ENCODE data around the gene CYTIP. TPM values are rescaled to one million over a fixed set of nuclear protein-coding genes. Genes with fewer than 3 reads are reported as not detected.
"Not testable (repeated sequence)": the region's sequence is repeated elsewhere in the genome, so short reads cannot be mapped to it uniquely, and the experiment has no call there.

The CYTIP gene
- total RNA-seq, 1 experiment from 2014 or later: 97.7 TPM

GRCh38 chr2:157402801-157403485 is 40.9 kb downstream of the CYTIP start:
- not testable (repeated sequence) for H3K9me2 ChIP-seq (replicated peaks; ENCODE audit: insufficient read depth, low read length); H3K4me1 ChIP-seq (ENCODE audit: low read length); H4K20me1 ChIP-seq (ENCODE audit: insufficient read depth, low read depth, low read length); H3K27me3 ChIP-seq (ENCODE audit: low read length); H3K4me2 ChIP-seq (ENCODE audit: low read depth, low read length, poor library complexity, severe bottlenecking); H3K79me2 ChIP-seq (ENCODE audit: low read length); H2AFZ ChIP-seq (ENCODE audit: low read length); DNase-seq; H3K9me3 ChIP-seq (ENCODE audit: low read length); H3K9ac ChIP-seq (ENCODE audit: low read length); H3K4me3 ChIP-seq (ENCODE audit: low read length); H3K27ac ChIP-seq (ENCODE audit: low read length); H3K36me3 ChIP-seq (ENCODE audit: insufficient read depth, low read length)

- Histone ChIP-seq H3K4me2 (ENCODE audit: low read depth, low read length, poor library complexity, severe bottlenecking) (no peak overlapping the region), H3K9me2 (replicated peaks; ENCODE audit: insufficient read depth, low read length) (no peaks in the 10 kb centered on the region), H4K20me1 (ENCODE audit: insufficient read depth, low read depth, low read length) (no peaks in the 10 kb centered on the region), H3K79me2 (ENCODE audit: low read length) (no peaks in the 10 kb centered on the region), H3K27ac (ENCODE audit: low read length) (no peak overlapping the region), H3K4me3 (ENCODE audit: low read length) (no peak overlapping the region), H3K36me3 (ENCODE audit: insufficient read depth, low read length) (no peaks in the 10 kb centered on the region), H3K9me3 (ENCODE audit: low read length) (no peaks in the 10 kb centered on the region), H3K9ac (ENCODE audit: low read length) (no peak overlapping the region), H3K27me3 (ENCODE audit: low read length) (no peaks in the 10 kb centered on the region), H3K4me1 (ENCODE audit: low read length) (no peaks in the 10 kb centered on the region), H2AFZ (ENCODE audit: low read length) (no peak overlapping the region)
- DNase-seq: no peak
Observed at GRCh38 chr2:157395811-157396210, 48.1 kb downstream of the CYTIP start.

- H3K9ac ChIP-seq (ENCODE audit: low read length): no peak overlapping the region
- H3K4me2 ChIP-seq (ENCODE audit: low read depth, low read length, poor library complexity, severe bottlenecking): no peak overlapping the region
- DNase-seq: no peak
- H3K27me3 ChIP-seq (ENCODE audit: low read length): no peaks in the 10 kb centered on the region
- H2AFZ ChIP-seq (ENCODE audit: low read length): no peak overlapping the region
- H3K36me3 ChIP-seq (ENCODE audit: insufficient read depth, low read length): no peaks in the 10 kb centered on the region
- no peaks in the 10 kb centered on the region for H3K4me1 ChIP-seq (ENCODE audit: low read length)
- no peaks in the 10 kb centered on the region for H4K20me1 ChIP-seq (ENCODE audit: insufficient read depth, low read depth, low read length)
- H3K4me3 ChIP-seq (ENCODE audit: low read length): no peak overlapping the region
- H3K9me3 ChIP-seq (ENCODE audit: low read length): no peaks in the 10 kb centered on the region
- H3K79me2 ChIP-seq (ENCODE audit: low read length): no peaks in the 10 kb centered on the region
- no peak overlapping the region for H3K27ac ChIP-seq (ENCODE audit: low read length)
- H3K9me2 ChIP-seq (replicated peaks; ENCODE audit: insufficient read depth, low read length): no peaks in the 10 kb centered on the region
Observed at GRCh38 chr2:157394928-157395327, 49.0 kb downstream of the CYTIP start.

DNA sequence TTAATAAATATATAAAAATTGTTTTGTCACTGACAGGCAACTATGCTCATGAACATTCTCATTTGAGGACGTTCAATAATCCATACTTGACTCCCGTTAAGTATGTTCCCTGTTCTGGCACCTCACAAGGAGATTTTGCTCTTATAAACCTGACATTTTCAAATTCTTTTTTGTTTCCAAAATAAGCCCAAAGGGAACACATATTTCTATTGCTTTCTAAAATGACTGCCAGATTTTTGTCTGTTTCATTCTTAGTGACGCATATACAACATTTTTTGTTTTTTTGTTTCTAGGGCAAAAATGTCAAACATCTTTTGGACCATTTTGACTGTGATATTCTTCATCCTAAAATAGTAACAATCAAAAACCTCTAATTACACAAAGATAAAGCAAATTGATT is 50.5 kb downstream of the CYTIP start:
- no peak overlapping the region for H2AFZ ChIP-seq (ENCODE audit: low read length)
- H3K79me2 ChIP-seq (ENCODE audit: low read length): no peaks in the 10 kb centered on the region
- no peak overlapping the region for H3K27ac ChIP-seq (ENCODE audit: low read length)
- H3K27me3 ChIP-seq (ENCODE audit: low read length): no peaks in the 10 kb centered on the region
- no peaks in the 10 kb centered on the region for H4K20me1 ChIP-seq (ENCODE audit: insufficient read depth, low read depth, low read length)
- no peaks in the 10 kb centered on the region for H3K9me3 ChIP-seq (ENCODE audit: low read length)
- H3K36me3 ChIP-seq (ENCODE audit: insufficient read depth, low read length): no peaks in the 10 kb centered on the region
- H3K4me3 ChIP-seq (ENCODE audit: low read length): no peak overlapping the region
- no peak for DNase-seq
- H3K4me1 ChIP-seq (ENCODE audit: low read length): no peaks in the 10 kb centered on the region
- no peak overlapping the region for H3K4me2 ChIP-seq (ENCODE audit: low read depth, low read length, poor library complexity, severe bottlenecking)
- no peak overlapping the region for H3K9ac ChIP-seq (ENCODE audit: low read length)
- H3K9me2 ChIP-seq (replicated peaks; ENCODE audit: insufficient read depth, low read length): no peaks in the 10 kb centered on the region

- H2AFZ ChIP-seq (ENCODE audit: low read length): no peak overlapping the region
- no peaks in the 10 kb centered on the region for H4K20me1 ChIP-seq (ENCODE audit: insufficient read depth, low read depth, low read length)
- H3K27me3 ChIP-seq (ENCODE audit: low read length): no peaks in the 10 kb centered on the region
- no peak for DNase-seq
- H3K4me2 ChIP-seq (ENCODE audit: low read depth, low read length, poor library complexity, severe bottlenecking): no peak overlapping the region
- no peak overlapping the region for H3K4me3 ChIP-seq (ENCODE audit: low read length)
- no peaks in the 10 kb centered on the region for H3K79me2 ChIP-seq (ENCODE audit: low read length)
- H3K27ac ChIP-seq (ENCODE audit: low read length): no peak overlapping the region
- H3K36me3 ChIP-seq (ENCODE audit: insufficient read depth, low read length): no peaks in the 10 kb centered on the region
- H3K4me1 ChIP-seq (ENCODE audit: low read length): no peaks in the 10 kb centered on the region
- no peak overlapping the region for H3K9ac ChIP-seq (ENCODE audit: low read length)
- no peaks in the 10 kb centered on the region for H3K9me2 ChIP-seq (replicated peaks; ENCODE audit: insufficient read depth, low read length)
- no peaks in the 10 kb centered on the region for H3K9me3 ChIP-seq (ENCODE audit: low read length)
Observed at GRCh38 chr2:157388827-157389226, 55.1 kb downstream of the CYTIP start.

- no peak for DNase-seq
- H2AFZ ChIP-seq (ENCODE audit: low read length): no peak overlapping the region
- H4K20me1 ChIP-seq (ENCODE audit: insufficient read depth, low read depth, low read length): no peaks in the 10 kb centered on the region
- H3K4me1 ChIP-seq (ENCODE audit: low read length): no peaks in the 10 kb centered on the region
- H3K79me2 ChIP-seq (ENCODE audit: low read length): no peaks in the 10 kb centered on the region
- no peak overlapping the region for H3K4me3 ChIP-seq (ENCODE audit: low read length)
- no peak overlapping the region for H3K27ac ChIP-seq (ENCODE audit: low read length)
- no peaks in the 10 kb centered on the region for H3K27me3 ChIP-seq (ENCODE audit: low read length)
- H3K9me3 ChIP-seq (ENCODE audit: low read length): no peaks in the 10 kb centered on the region
- H3K36me3 ChIP-seq (ENCODE audit: insufficient read depth, low read length): no peaks in the 10 kb centered on the region
- no peaks in the 10 kb centered on the region; the same call in 1 of the 2 replicates for H3K9me2 ChIP-seq (replicated peaks; ENCODE audit: insufficient read depth, low read length)
- no peak overlapping the region for H3K9ac ChIP-seq (ENCODE audit: low read length)
- no peak overlapping the region for H3K4me2 ChIP-seq (ENCODE audit: low read depth, low read length, poor library complexity, severe bottlenecking)
Observed at GRCh38 chr2:157386747-157387146, 57.1 kb downstream of the CYTIP start.

GRCh38 chr2:157386247-157386646 is 57.6 kb downstream of the CYTIP start:
- Histone ChIP-seq H3K9me2 (replicated peaks; ENCODE audit: insufficient read depth, low read length) (no peaks in the 10 kb centered on the region; the same call in 1 of the 2 replicates), H3K4me2 (ENCODE audit: low read depth, low read length, poor library complexity, severe bottlenecking) (no peak overlapping the region), H3K4me1 (ENCODE audit: low read length) (no peaks in the 10 kb centered on the region), H3K27ac (ENCODE audit: low read length) (no peak overlapping the region), H3K27me3 (ENCODE audit: low read length) (no peaks in the 10 kb centered on the region), H3K36me3 (ENCODE audit: insufficient read depth, low read length) (no peaks in the 10 kb centered on the region), H3K9ac (ENCODE audit: low read length) (no peak overlapping the region), H2AFZ (ENCODE audit: low read length) (no peak overlapping the region), H3K79me2 (ENCODE audit: low read length) (no peaks in the 10 kb centered on the region), H3K9me3 (ENCODE audit: low read length) (no peaks in the 10 kb centered on the region), H3K4me3 (ENCODE audit: low read length) (no peak overlapping the region), H4K20me1 (ENCODE audit: insufficient read depth, low read depth, low read length) (no peaks in the 10 kb centered on the region)
- no peak for DNase-seq

DNA sequence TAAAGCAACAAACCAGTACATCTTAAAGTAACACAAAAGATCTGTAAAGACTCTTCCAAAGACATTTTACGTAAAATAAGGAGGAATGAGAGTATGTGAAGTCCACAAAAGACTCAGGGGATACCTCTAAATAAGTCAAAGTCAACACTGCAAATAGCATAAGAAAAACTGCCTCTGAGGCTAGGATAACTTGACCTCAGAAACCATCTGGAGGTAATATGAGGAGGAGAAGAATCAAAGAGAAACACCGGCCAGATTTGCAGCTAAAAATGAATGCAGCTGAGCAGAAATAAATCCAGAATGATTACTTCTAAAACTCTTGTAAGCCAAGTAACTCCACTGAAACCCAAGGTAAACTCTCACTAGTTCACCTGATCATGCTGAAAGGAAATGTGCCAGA is 66.0 kb downstream of the CYTIP start:
- H4K20me1 ChIP-seq (ENCODE audit: insufficient read depth, low read depth, low read length): no peaks in the 10 kb centered on the region
- no peak overlapping the region for H3K4me3 ChIP-seq (ENCODE audit: low read length)
- H3K27ac ChIP-seq (ENCODE audit: low read length): no peak overlapping the region
- no peaks in the 10 kb centered on the region for H3K36me3 ChIP-seq (ENCODE audit: insufficient read depth, low read length)
- no peak overlapping the region for H2AFZ ChIP-seq (ENCODE audit: low read length)
- H3K4me2 ChIP-seq (ENCODE audit: low read depth, low read length, poor library complexity, severe bottlenecking): no peak overlapping the region
- H3K79me2 ChIP-seq (ENCODE audit: low read length): no peaks in the 10 kb centered on the region
- H3K9ac ChIP-seq (ENCODE audit: low read length): no peak overlapping the region
- no peaks in the 10 kb centered on the region for H3K27me3 ChIP-seq (ENCODE audit: low read length)
- no peak for DNase-seq
- H3K4me1 ChIP-seq (ENCODE audit: low read length): no peaks in the 10 kb centered on the region
- no peaks in the 10 kb centered on the region; the same call in 1 of the 2 replicates for H3K9me2 ChIP-seq (replicated peaks; ENCODE audit: insufficient read depth, low read length)
- H3K9me3 ChIP-seq (ENCODE audit: low read length): peaks cover 3% of the 10 kb centered on the region; the same call in 1 of the 2 replicates
